SK-N-MC (cell line): ENCODE results near the gene AMIGO1.
A peak's percentile ranks its signal among the peaks of the same experiment; 100 is the strongest.

Experiments
- DNase-seq: peaks from one replicate; pipeline ENCODE4 v3.0.0-alpha.2; 2011; ENCODE audit warnings: low read depth, low spot score
- H3K27ac ChIP-seq: fragments of 200-600 bp; sonication (generic); 2 replicates; pipeline ENCODE4 v1.5.1; 2016; ENCODE audit warnings: mixed run types
- H3K36me3 ChIP-seq: fragments of 200-600 bp; sonication (generic); 2 replicates; pipeline ENCODE4 v1.6.1; 2017; ENCODE audit warnings: antibody characterized with exemption, low read length, mixed read lengths; ENCODE audit not compliant: insufficient read depth
- H3K4me3 ChIP-seq: fragments of 200-600 bp; sonication (generic); 2 replicates; pipeline ENCODE4 v1.5.1; 2016
- H3K9ac ChIP-seq: fragments of 200-600 bp; sonication (generic); 2 replicates; pipeline ENCODE4 v1.8.0; 2017; ENCODE audit warnings: mixed run types, mixed read lengths; ENCODE audit not compliant: insufficient read length
- H3K9me3 ChIP-seq: fragments of 200-600 bp; sonication (generic); 2 replicates; pipeline ENCODE4 v1.6.1; 2017; ENCODE audit warnings: low read depth, mild to moderate bottlenecking, antibody characterized with exemption, low read length, moderate library complexity, mixed read lengths
- EZH2 ChIP-seq: fragments of 200-600 bp; sonication (generic); IDR thresholded peaks from one replicate; pipeline ENCODE4 v1.6.1; 2017; ENCODE audit warnings: antibody characterized with exemption
- FOXP2 ChIP-seq: optimal IDR thresholded peaks from 2 replicates; pipeline ENCODE3; 2011; ENCODE audit warnings: mild to moderate bottlenecking, moderate library complexity; ENCODE audit not compliant: insufficient read depth; ENCODE audit errors: extremely low read length, control extremely low read depth
- POLR2AphosphoS5 ChIP-seq: IDR thresholded peaks from 2 replicates; pipeline ENCODE4 v1.6.1; 2012; ENCODE audit warnings: mild to moderate bottlenecking, low read depth, low read length, borderline replicate concordance

The AMIGO1 gene

GRCh38 chr1:109509176-109510134 is at the start of gene AMIGO1:
AMIGO1 (minus strand) TSS chr1:109509727; CDS start chr1:109508912, 815 bp downstream.
- Histone ChIP-seq H3K9ac (peak within 1 kb of the TSS; percentile 69), H3K36me3 (no peaks in the 10 kb centered on the region), H3K9me3 (no peaks in the 10 kb centered on the region), H3K4me3 (peak within 1 kb of the TSS; percentile 80), H3K27ac (no peak within 1 kb of the TSS)
- TF ChIP-seq POLR2AphosphoS5 = no peak
- no peak for TF ChIP-seq EZH2
- TF ChIP-seq FOXP2 = no peak
- no peak for DNase-seq

GRCh38 chr1:109557520-109557919 is 48.0 kb upstream of the AMIGO1 start:
- no peaks in the 10 kb centered on the region; the same call in 1 of the 2 replicates for H3K36me3 ChIP-seq
- no peak for DNase-seq
- H3K9ac ChIP-seq = no peak overlapping the region
- H3K27ac ChIP-seq = no peak overlapping the region
- H3K4me3 ChIP-seq = no peak overlapping the region
- H3K9me3 ChIP-seq = no peaks in the 10 kb centered on the region
- no peak for TF ChIP-seq EZH2
- TF ChIP-seq FOXP2 = no peak
- TF ChIP-seq POLR2AphosphoS5 = no peak

- DNase-seq = no peak
- H3K4me3 ChIP-seq = no peak overlapping the region
- no peaks in the 10 kb centered on the region for H3K9me3 ChIP-seq
- H3K9ac ChIP-seq = no peak overlapping the region
- no peaks in the 10 kb centered on the region; the same call in 1 of the 2 replicates for H3K36me3 ChIP-seq
- TF ChIP-seq POLR2AphosphoS5 (no peak), EZH2 (no peak), FOXP2 (no peak)
- no peak overlapping the region for H3K27ac ChIP-seq
These were observed 47.0 kb upstream of the AMIGO1 start for GRCh38 chr1:109556563-109556962.

GRCh38 chr1:109548321-109549267 is 39.1 kb upstream of the AMIGO1 start, which contains the start of gene GNAI3:
GNAI3 (plus strand) TSS chr1:109548615; CDS start chr1:109548721, 106 bp downstream.
- H3K27ac ChIP-seq = peak within 1 kb of the TSS; percentile 90
- TF ChIP-seq POLR2AphosphoS5 = peak; percentile 97
- no peak for TF ChIP-seq FOXP2
- H3K9me3 ChIP-seq = no peaks in the 10 kb centered on the region
- DNase-seq = peak; percentile 82
- H3K4me3 ChIP-seq = peak within 1 kb of the TSS; percentile 89
- no peaks in the 10 kb centered on the region; the same call in 1 of the 2 replicates for H3K36me3 ChIP-seq
- peak within 1 kb of the TSS; percentile 85 for H3K9ac ChIP-seq

GRCh38 chr1:109547463-109548320 is 38.2 kb upstream of the AMIGO1 start:
- peak overlapping the region; percentile 85 for H3K9ac ChIP-seq
- peak overlapping the region; percentile 90 for H3K27ac ChIP-seq
- TF ChIP-seq POLR2AphosphoS5 (no peak), EZH2 (no peak), FOXP2 (no peak)
- no peaks in the 10 kb centered on the region for H3K9me3 ChIP-seq
- H3K36me3 ChIP-seq = no peaks in the 10 kb centered on the region; the same call in 1 of the 2 replicates
- no peak for DNase-seq
- peak overlapping the region; percentile 89 for H3K4me3 ChIP-seq

- H3K36me3 ChIP-seq = no peaks in the 10 kb centered on the region
- TF ChIP-seq POLR2AphosphoS5 (peak; percentile 42; the same call in 1 of the 2 replicates), FOXP2 (no peak)
- DNase-seq = peak; percentile 75
- peak overlapping the region; percentile 85 for H3K9ac ChIP-seq
- H3K4me3 ChIP-seq = peak overlapping the region; percentile 89
- no peaks in the 10 kb centered on the region for H3K9me3 ChIP-seq
- peak overlapping the region; percentile 90 for H3K27ac ChIP-seq
These were observed 37.0 kb upstream of the AMIGO1 start for GRCh38 chr1:109546311-109547109.

GRCh38 chr1:109543988-109544735 is 34.6 kb upstream of the AMIGO1 start:
- Histone ChIP-seq H3K36me3 (no peaks in the 10 kb centered on the region), H3K4me3 (no peak overlapping the region), H3K9me3 (no peaks in the 10 kb centered on the region), H3K9ac (no peak overlapping the region), H3K27ac (no peak overlapping the region)
- DNase-seq = no peak
- TF ChIP-seq EZH2 (no peak), POLR2AphosphoS5 (no peak), FOXP2 (no peak)
